ENCODE measurements around the gene HCST.
"Not testable (repeated sequence)": the region's sequence is repeated elsewhere in the genome, so short reads cannot be mapped to it uniquely, and the experiment has no call there.

Gene HCST

GRCh38 chr19:35901055-35901644, 1.2 kb upstream of the HCST start:
- Mint-ChIP-seq H3K4me1 (peaks cover 67% of the 10 kb centered on the region), H3K27me3 (no peaks in the 10 kb centered on the region), H3K36me3 (ENCODE audit: insufficient read depth) (peaks cover 46% of the 10 kb centered on the region), H3K9me3 (no peaks in the 10 kb centered on the region), H3K27ac (ENCODE audit: low read depth) (peak overlapping the region; percentile 99), H3K4me3 (peak overlapping the region; percentile 100)
- DNase-seq (ENCODE audit: low spot score in 2 of 2), result no peak
- no peak for ATAC-seq (replicated peaks; ENCODE audit: extremely low read depth, poor library complexity, severe bottlenecking)

- Mint-ChIP-seq H3K36me3 (ENCODE audit: insufficient read depth) (peaks cover 44% of the 10 kb centered on the region), H3K27me3 (no peaks in the 10 kb centered on the region), H3K4me1 (peaks cover 65% of the 10 kb centered on the region), H3K9me3 (no peaks in the 10 kb centered on the region), H3K4me3 (peak overlapping the region; percentile 100), H3K27ac (ENCODE audit: low read depth) (peak overlapping the region; percentile 99)
- ATAC-seq (replicated peaks; ENCODE audit: extremely low read depth, poor library complexity, severe bottlenecking), result no peak
- no peak for DNase-seq (ENCODE audit: low spot score in 2 of 2)
Observed at GRCh38 chr19:35902870-35903475, 644 bp downstream of the HCST start.

GRCh38 chr19:35903550-35904179, 1.3 kb downstream of the HCST start:
- ATAC-seq (replicated peaks; ENCODE audit: extremely low read depth, poor library complexity, severe bottlenecking), result peak; percentile 57
- H3K4me1 Mint-ChIP-seq, result peaks cover 59% of the 10 kb centered on the region
- peak overlapping the region; percentile 100 for H3K4me3 Mint-ChIP-seq
- peak; percentile 74 to 86 for DNase-seq (ENCODE audit: low spot score in 2 of 2)
- H3K36me3 Mint-ChIP-seq (ENCODE audit: insufficient read depth), result peaks cover 41% of the 10 kb centered on the region
- no peaks in the 10 kb centered on the region for H3K27me3 Mint-ChIP-seq
- peak overlapping the region; percentile 99 for H3K27ac Mint-ChIP-seq (ENCODE audit: low read depth)
- H3K9me3 Mint-ChIP-seq, result no peaks in the 10 kb centered on the region

- Mint-ChIP-seq H3K4me1 (peaks cover 65% of the 10 kb centered on the region), H3K4me3 (peak overlapping the region; percentile 100), H3K36me3 (ENCODE audit: insufficient read depth) (peaks cover 32% of the 10 kb centered on the region), H3K9me3 (no peaks in the 10 kb centered on the region), H3K27ac (ENCODE audit: low read depth) (peak overlapping the region; percentile 99), H3K27me3 (no peaks in the 10 kb centered on the region)
- DNase-seq (ENCODE audit: low spot score in 2 of 2) (no peak), ATAC-seq (replicated peaks; ENCODE audit: extremely low read depth, poor library complexity, severe bottlenecking) (no peak)
Observed at GRCh38 chr19:35904311-35905068, 2.2 kb downstream of the HCST start.

- no peaks in the 10 kb centered on the region for H3K9me3 Mint-ChIP-seq
- peaks cover 61% of the 10 kb centered on the region for H3K4me1 Mint-ChIP-seq
- H3K27ac Mint-ChIP-seq (ENCODE audit: low read depth), result peak overlapping the region; percentile 99
- H3K4me3 Mint-ChIP-seq, result peak overlapping the region; percentile 100
- no peaks in the 10 kb centered on the region for H3K27me3 Mint-ChIP-seq
- DNase-seq (ENCODE audit: low spot score in 2 of 2) (no peak), ATAC-seq (replicated peaks; ENCODE audit: extremely low read depth, poor library complexity, severe bottlenecking) (no peak)
- peaks cover 25% of the 10 kb centered on the region for H3K36me3 Mint-ChIP-seq (ENCODE audit: insufficient read depth)
Observed at GRCh38 chr19:35905178-35905727, 2.9 kb downstream of the HCST start.

GRCh38 chr19:35907377-35907745, 5.0 kb downstream of the HCST start:
- Mint-ChIP-seq H3K9me3 (no peaks in the 10 kb centered on the region), H3K36me3 (ENCODE audit: insufficient read depth) (peaks cover 17% of the 10 kb centered on the region), H3K4me1 (peaks cover 55% of the 10 kb centered on the region), H3K4me3 (peak overlapping the region; percentile 75), H3K27me3 (no peaks in the 10 kb centered on the region), H3K27ac (ENCODE audit: low read depth) (peak overlapping the region; percentile 92)
- ATAC-seq (replicated peaks; ENCODE audit: extremely low read depth, poor library complexity, severe bottlenecking) (no peak), DNase-seq (ENCODE audit: low spot score in 2 of 2) (no peak)

GRCh38 chr19:35908010-35908441, 5.7 kb downstream of the HCST start, which contains the start of gene TYROBP:
Gene TYROBP (minus strand): TSS chr19:35908295. CDS start chr19:35908228, 67 bp downstream.
- Mint-ChIP-seq H3K27me3 (no peaks in the 10 kb centered on the region), H3K36me3 (ENCODE audit: insufficient read depth) (peaks cover 15% of the 10 kb centered on the region), H3K4me3 (peak within 1 kb of the TSS; percentile 75), H3K27ac (ENCODE audit: low read depth) (peak within 1 kb of the TSS; percentile 92), H3K9me3 (no peaks in the 10 kb centered on the region), H3K4me1 (peaks cover 51% of the 10 kb centered on the region)
- no peak for ATAC-seq (replicated peaks; ENCODE audit: extremely low read depth, poor library complexity, severe bottlenecking)
- no peak for DNase-seq (ENCODE audit: low spot score in 2 of 2)

GRCh38 chr19:35908973-35909683, 6.8 kb downstream of the HCST start:
- Mint-ChIP-seq H3K36me3 (ENCODE audit: insufficient read depth) (peaks cover 9% of the 10 kb centered on the region), H3K9me3 (no peaks in the 10 kb centered on the region), H3K27ac (ENCODE audit: low read depth) (peak overlapping the region; percentile 35), H3K27me3 (no peaks in the 10 kb centered on the region), H3K4me3 (peak overlapping the region; percentile 21), H3K4me1 (peaks cover 40% of the 10 kb centered on the region)
- DNase-seq (ENCODE audit: low spot score in 2 of 2), result no peak
- peak; percentile 50 for ATAC-seq (replicated peaks; ENCODE audit: extremely low read depth, poor library complexity, severe bottlenecking)

- peak overlapping the region; percentile 35 for H3K27ac Mint-ChIP-seq (ENCODE audit: low read depth)
Observed at GRCh38 chr19:35909684-35910035, 7.3 kb downstream of the HCST start.

GRCh38 chr19:35910355-35910754, 8.0 kb downstream of the HCST start:
- H3K27ac Mint-ChIP-seq (ENCODE audit: low read depth), result not testable (repeated sequence)

More at GRCh38 chr19:35909684-35910035, 7.3 kb downstream of the HCST start:
- no peak for ATAC-seq (replicated peaks; ENCODE audit: extremely low read depth, poor library complexity, severe bottlenecking)
- Mint-ChIP-seq H3K4me1 (peaks cover 35% of the 10 kb centered on the region), H3K9me3 (no peaks in the 10 kb centered on the region), H3K4me3 (no peak overlapping the region), H3K36me3 (ENCODE audit: insufficient read depth) (peaks cover 8% of the 10 kb centered on the region), H3K27me3 (no peaks in the 10 kb centered on the region)
- DNase-seq (ENCODE audit: low spot score in 2 of 2), result no peak

GRCh38 chr19:35911173-35911572, 8.8 kb downstream of the HCST start:
- Mint-ChIP-seq H3K4me1 (peaks cover 28% of the 10 kb centered on the region), H3K27ac (ENCODE audit: low read depth) (no peak overlapping the region), H3K27me3 (no peaks in the 10 kb centered on the region), H3K9me3 (no peaks in the 10 kb centered on the region), H3K4me3 (no peak overlapping the region), H3K36me3 (ENCODE audit: insufficient read depth) (peaks cover 8% of the 10 kb centered on the region)
- ATAC-seq (replicated peaks; ENCODE audit: extremely low read depth, poor library complexity, severe bottlenecking) (no peak), DNase-seq (ENCODE audit: low spot score in 2 of 2) (no peak)

More at GRCh38 chr19:35910355-35910754, 8.0 kb downstream of the HCST start:
- not testable (repeated sequence) for H3K9me3 Mint-ChIP-seq; H3K4me3 Mint-ChIP-seq; DNase-seq (ENCODE audit: low spot score in 2 of 2); H3K36me3 Mint-ChIP-seq (ENCODE audit: insufficient read depth); H3K27me3 Mint-ChIP-seq; ATAC-seq (replicated peaks; ENCODE audit: extremely low read depth, poor library complexity, severe bottlenecking)
- peaks cover 28% of the 10 kb centered on the region for H3K4me1 Mint-ChIP-seq

- no peak for ATAC-seq (replicated peaks; ENCODE audit: extremely low read depth, poor library complexity, severe bottlenecking)
- H3K9me3 Mint-ChIP-seq, result no peaks in the 10 kb centered on the region
- H3K27ac Mint-ChIP-seq (ENCODE audit: low read depth), result no peak overlapping the region
- H3K36me3 Mint-ChIP-seq (ENCODE audit: insufficient read depth), result peaks cover 4% of the 10 kb centered on the region
- DNase-seq (ENCODE audit: low spot score in 2 of 2), result no peak
- H3K4me3 Mint-ChIP-seq, result no peak overlapping the region
- no peaks in the 10 kb centered on the region for H3K27me3 Mint-ChIP-seq
- peaks cover 26% of the 10 kb centered on the region for H3K4me1 Mint-ChIP-seq
Observed at GRCh38 chr19:35911790-35912189, 9.5 kb downstream of the HCST start.
